ENCODE measurements around the gene SLC9A3.

DNA sequence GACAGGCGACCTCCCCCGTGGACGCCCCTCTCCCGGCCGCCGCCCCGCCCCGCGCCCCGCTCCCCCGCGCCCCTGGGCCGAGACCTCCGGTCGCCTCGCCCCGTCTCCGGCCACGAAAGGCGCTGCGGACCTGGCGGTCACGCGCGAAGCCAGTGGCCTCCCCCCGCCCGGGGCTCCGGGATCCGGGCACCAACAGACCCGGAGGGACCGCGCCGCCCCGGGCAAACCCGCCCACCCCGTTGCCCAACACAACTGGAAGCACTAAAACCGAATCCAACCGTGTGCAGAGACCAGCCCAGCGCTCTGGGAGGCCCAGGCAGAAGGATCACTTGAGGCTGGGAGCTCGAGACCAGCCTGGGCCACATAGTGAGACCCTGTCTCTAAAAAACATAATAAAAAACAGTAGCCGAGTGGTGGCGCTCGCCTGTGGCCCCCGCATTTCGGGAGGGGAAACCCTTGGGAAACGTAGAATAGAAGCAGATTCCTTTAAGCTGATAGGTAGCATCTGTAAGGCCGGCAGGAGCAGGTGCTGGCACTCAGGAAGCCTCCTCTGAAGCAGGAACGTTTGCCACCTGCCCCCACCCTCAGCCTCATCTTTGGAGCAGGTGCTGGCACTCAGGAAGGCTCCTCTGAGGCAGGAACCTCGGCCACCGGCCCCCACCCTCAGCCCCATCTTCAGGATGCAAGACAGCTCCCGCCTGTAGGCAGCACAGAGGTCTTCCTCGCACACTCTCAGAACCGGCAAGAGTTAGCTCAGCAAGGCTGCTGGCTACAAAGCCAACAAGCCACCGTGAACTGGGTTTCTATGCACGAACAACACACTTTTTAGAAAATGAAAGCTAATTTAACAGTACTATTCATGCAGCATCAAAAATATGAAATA is 4.6 kb upstream of the SLC9A3 start:
- TF ChIP-seq POLR2A (IDR thresholded peaks at IDR 0.05) (no peak), CTCF (IDR thresholded peaks at IDR 0.05) (no peak)

All from transverse colon (tissue), 3 donors.